Glomerular visceral epithelial cell (primary cell): ENCODE measurements around the gene PPBP.

Source experiments
- DNase-seq: peaks from one replicate; pipeline ENCODE4 v3.0.0-alpha.2; 2016; ENCODE audit errors: extremely low spot score

PPBP gene, protein sequence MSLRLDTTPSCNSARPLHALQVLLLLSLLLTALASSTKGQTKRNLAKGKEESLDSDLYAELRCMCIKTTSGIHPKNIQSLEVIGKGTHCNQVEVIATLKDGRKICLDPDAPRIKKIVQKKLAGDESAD

DNA sequence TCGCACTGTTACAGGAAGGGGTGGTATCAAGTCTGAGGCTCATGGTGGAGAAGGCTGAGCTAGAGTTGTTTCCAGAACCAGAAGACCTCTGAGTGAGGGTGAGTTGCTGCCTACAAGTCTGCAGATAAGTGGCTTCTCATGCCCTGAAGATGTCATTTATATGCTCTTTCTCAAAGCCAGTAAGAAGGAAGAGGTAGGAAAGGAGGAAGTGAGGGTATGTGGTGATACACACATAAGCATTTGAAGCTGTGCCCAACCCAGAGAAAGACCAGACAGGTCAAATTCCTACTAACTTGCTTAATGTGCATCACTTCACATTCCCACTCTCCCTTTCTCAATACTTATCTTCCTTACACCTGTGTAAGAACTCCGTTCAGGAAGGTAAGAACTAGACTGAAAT lies at the start of gene PPBP:
Gene PPBP, minus strand, starts transcription at position 130 of the 400 bp plus-strand sequence. Its CDS starts 87 bp downstream, at position 43.
- DNase-seq: no peak

DNA sequence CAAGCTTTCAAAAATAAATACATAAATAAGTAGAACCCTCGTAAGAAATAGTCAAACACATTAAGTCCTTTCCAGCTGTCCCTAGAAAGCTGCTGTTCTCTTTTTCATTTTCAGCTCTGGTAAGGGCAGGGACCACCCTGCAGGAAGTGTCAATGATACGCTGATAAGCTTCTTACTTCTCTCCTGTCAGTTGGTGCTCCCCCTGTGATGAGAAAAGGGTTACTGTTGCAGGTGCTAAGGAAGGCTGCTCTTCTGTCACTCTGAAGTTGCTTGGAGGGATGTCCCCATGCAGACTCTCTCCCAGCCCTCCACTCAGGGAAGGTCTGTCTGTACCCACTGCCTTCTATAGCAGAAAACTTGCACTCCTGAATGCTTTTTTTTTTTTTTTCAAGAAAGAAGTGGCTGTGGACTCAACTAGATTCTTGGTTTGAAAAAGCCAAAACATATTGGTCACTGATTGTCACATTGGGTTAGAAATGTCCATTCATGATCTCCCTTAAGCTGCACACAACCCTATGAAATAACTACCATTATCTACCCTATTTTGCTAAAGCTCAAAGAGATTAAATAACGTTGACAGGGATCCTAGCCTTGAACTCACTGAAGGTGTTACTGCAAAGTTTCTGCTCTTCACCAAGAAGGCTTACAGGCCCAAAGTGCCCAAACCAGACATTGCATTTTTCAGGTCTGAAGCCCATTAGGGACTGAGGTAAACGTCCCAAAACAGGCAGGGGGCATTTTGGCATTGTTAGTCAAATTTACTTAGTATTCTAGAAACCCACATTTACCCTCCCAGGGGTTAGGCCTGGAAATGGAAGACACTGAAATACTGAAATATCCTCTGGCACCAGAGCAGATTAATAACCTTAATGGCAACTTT lies 49.3 kb upstream of the PPBP start:
- DNase-seq: no peak

DNA sequence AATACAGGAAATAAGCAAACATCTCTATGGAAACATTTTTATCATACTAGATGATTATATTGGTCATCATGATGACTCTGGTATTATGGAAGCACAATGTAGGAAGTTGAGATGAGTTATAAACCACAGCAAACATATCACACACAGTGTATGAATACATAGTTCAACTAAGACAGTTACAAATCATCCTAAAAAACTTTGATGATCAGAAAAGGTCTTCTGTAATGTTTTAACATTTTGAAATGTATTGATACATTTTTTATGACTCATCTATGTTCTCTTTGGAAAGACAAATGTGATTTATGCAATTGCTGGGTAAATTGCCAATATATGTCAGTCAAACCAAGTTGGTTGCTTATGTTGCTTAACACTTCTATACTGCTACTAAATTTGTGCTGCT lies 45.7 kb upstream of the PPBP start:
- DNase-seq: no peak

- DNase-seq: peak; percentile 55
Observed at GRCh38 chr4:74032064-74032463, 44.1 kb upstream of the PPBP start.

DNA sequence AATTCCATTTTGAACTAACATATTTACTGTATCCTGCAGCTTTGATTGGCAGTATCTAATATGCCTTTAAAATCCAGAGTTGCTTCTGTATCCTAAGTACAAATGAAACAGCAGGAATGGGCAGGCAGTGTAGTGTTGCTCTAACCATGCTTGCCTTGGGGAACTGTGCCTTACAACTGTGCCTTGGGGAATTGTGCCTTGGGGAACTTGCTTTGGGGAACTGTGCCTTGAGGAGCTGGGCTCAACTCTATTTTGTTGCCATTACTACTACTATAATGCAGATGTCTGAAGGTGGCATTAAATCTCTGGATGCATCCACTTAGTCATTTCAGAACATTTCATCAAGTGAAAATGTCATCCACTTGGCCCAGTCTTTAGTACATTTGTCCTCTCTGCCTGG lies 43.6 kb upstream of the PPBP start:
- no peak for DNase-seq

GRCh38 chr4:74030285-74030684 lies 42.3 kb upstream of the PPBP start:
- no peak for DNase-seq

DNA sequence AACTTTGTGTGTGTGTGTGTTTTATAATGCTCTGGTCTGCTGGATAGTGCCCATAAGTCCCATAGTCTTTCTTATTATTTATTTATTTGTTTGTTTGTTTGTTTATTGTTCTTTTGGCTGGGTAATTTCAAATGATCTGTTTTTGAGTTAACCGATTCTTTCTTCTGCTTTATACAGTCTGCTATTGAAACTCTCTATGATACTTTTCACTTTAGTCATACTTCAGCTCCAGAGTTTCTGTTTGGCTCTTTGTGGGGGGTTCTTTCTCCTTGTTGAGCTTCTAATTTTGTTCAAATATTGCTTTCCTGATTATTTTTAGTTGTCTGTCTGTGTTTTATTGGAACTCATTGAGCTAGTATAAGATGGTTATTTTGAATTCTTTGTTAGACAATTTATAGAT lies 40.5 kb upstream of the PPBP start:
- no peak for DNase-seq

DNA sequence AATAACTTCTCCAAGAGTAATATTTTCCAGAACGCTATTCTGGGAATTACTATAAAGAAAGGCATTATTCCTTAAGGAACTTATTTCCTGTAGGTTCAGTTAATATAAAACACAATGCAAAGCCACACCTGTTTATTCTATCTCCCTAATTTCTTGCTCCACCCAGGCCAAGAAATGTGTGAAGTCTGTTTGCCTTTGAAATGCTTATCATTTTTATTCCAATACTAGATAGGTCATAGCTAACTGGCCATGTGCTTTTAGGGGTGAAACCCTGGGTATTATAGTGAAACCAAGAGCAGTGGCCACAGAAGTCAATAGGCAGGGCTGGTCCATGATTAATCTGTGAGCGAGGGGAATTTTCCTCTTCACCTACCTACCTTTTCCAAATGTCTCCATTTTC lies 35.7 kb upstream of the PPBP start:
- no peak for DNase-seq

- DNase-seq: no peak
Observed at GRCh38 chr4:74021601-74022000, 33.6 kb upstream of the PPBP start.

DNA sequence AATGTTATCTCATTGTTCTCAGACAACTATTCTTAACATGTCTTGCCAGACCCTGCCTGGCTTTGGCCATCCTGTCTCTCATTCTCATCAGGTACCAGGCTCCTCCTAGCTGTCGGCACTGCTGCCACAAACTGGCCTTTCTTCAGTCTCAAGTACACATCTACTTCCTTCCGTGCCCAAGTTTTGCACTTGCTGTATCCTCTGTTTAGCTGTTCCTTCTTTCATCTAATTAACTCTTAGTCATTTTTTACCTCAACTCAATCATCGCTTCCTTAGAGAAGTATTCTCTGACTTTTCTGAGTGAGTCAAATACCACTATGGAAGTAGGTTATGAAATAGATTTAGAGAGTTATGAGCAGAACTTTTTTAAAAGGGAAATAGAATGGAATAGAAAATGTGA lies 30.8 kb upstream of the PPBP start:
- no peak for DNase-seq

- no peak for DNase-seq
Observed at GRCh38 chr4:74018116-74018515, 30.1 kb upstream of the PPBP start.

GRCh38 chr4:74016068-74016467 lies 28.1 kb upstream of the PPBP start:
- DNase-seq: no peak

GRCh38 chr4:74015126-74015780 lies 27.3 kb upstream of the PPBP start:
- no peak for DNase-seq

GRCh38 chr4:74014332-74014731 lies 26.3 kb upstream of the PPBP start:
- no peak for DNase-seq

GRCh38 chr4:74013264-74013663 lies 25.3 kb upstream of the PPBP start:
- DNase-seq: no peak

- no peak for DNase-seq
Observed at GRCh38 chr4:74012130-74012529, 24.1 kb upstream of the PPBP start.

- DNase-seq: no peak
Observed at GRCh38 chr4:74009307-74009706, 21.3 kb upstream of the PPBP start.

DNA sequence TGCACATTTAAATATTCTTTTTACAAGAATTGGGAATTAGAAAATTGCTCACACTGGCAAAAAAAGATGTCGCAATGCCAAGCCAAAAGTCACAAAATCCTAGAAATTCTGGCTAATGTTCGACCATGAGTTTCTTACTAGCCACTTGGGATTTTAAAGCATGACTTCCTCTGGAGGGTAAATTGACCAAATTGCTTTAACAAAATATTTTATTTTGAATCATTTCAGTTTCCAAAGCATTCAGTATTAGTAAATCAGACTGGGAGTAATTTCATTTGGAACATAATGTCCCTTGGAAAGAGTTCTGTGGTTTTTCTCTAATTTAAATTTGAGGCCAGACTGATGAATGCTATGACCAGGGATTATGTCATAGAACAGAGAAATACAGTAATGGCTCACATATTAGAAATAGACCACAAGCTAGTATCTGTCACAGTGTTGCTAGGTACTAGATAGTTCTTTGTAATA lies 18.1 kb upstream of the PPBP start:
- DNase-seq: peak; percentile 70

DNA sequence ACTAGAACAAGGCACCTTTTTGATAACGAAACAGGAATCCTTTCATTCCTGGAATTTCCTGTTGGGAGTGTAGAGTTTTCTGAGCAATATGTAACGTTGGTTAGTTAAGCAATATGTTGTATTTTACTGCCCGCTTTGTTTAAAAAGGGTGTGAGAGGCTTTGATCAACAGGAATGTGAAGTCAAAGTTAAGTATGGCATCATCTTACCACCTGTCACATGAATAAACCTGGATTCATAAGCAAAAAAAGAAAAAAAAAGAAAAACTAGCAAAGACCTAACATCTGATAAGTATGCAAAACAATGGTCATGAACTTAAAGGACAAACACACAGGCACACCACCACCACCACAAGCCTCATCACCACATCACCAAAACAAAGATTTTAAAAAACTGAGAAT lies 17.5 kb upstream of the PPBP start:
- peak; percentile 39 for DNase-seq

GRCh38 chr4:74004668-74005067 lies 16.7 kb upstream of the PPBP start:
- DNase-seq: no peak

DNA sequence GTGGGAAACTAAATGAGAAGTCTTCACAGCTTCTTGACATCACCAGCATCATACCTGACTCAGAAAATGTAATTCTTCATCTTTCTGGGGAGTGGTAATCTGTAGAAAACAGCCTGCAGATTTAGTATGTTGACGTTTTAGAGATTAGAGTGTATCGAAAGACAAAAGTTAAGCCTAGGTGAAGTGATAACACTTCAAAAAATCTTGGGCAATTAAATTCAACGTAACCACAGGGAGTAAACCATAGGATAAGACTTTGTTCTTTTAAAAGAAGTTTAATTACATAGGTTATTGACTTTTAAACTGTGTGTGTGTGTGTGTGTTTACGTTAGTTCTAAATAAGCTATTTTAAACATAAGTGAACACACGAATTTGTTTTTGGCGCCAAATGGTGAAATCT lies 12.3 kb upstream of the PPBP start:
- DNase-seq: no peak

DNA sequence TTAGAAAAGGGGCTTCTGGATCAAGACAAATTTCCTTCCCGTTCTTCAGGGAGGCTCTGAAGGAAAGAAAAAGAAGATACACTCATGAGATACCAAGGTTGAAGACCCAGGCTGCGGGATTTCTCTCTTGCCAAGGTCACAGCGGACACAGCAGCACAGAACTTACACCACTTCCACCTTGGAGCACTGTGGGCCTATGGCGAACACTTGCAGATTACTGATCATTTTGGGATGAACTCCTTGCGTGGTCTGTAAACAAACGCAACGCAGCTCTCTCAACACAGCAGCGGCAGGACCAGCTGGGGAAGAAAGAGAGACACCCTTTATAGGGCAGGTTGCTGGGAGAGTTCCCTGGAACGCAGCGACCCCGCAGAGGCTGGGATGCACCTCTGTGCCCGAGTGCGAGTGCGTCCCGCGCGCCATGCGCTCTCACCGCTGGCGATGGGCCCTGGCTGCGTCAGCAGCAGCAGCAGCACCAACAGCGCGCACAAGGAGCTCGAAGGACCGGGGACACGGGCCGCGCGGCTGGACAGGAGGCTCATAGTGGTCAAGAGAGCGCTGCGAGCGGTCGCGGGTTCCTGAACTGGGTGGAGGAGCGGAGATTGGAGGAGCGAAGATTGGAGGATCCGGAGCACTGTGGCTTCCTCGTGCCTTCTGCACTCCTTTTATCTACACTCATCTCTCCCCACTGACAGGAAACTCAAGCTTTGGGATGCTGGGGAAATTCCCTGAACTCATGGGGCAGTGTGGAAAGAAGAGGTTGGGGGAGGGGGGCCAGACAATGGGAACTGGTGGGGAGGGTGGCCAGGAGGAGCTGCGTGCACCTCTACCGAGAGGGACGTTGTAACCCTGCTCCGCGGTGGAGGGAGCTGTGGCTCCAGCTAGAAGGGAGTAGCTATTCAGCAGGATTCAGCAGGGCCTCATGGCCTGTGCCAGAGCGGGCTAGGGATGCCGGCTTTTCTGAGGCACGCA lies 10.3 kb upstream of the PPBP start, which contains the start of gene CXCL5:
Gene CXCL5, minus strand, starts transcription at position 638 of the 972 bp plus-strand sequence. Its CDS starts 96 bp downstream, at position 542.
- DNase-seq: peak; percentile 62
